Measurements from ENCODE around the gene TIMM22.
A peak's percentile ranks its signal among the peaks of the same experiment; 100 is the strongest.

Gene TIMM22

GRCh38 chr17:1002771-1003555 is 6.0 kb downstream of the TIMM22 start:
- no peak for DNase-seq

GRCh38 chr17:1003633-1003971 is 6.7 kb downstream of the TIMM22 start:
- DNase-seq = no peak

- no peak for DNase-seq
These were observed 7.2 kb downstream of the TIMM22 start for GRCh38 chr17:1003972-1004768.

- no peak for DNase-seq
These were observed 7.9 kb downstream of the TIMM22 start for GRCh38 chr17:1004769-1005295.

- peak; percentile 76 for DNase-seq
These were observed 8.5 kb downstream of the TIMM22 start for GRCh38 chr17:1005361-1005946.

- DNase-seq = no peak
These were observed 9.1 kb downstream of the TIMM22 start for GRCh38 chr17:1006054-1006453.

GRCh38 chr17:1007310-1008007 is 10.5 kb downstream of the TIMM22 start:
- no peak for DNase-seq

GRCh38 chr17:1008008-1008761 is 11.3 kb downstream of the TIMM22 start:
- DNase-seq = no peak

GRCh38 chr17:1009229-1010085 is 12.5 kb downstream of the TIMM22 start:
- no peak for DNase-seq

GRCh38 chr17:1010086-1010450 is 13.1 kb downstream of the TIMM22 start:
- no peak for DNase-seq

- DNase-seq = no peak
These were observed 13.7 kb downstream of the TIMM22 start for GRCh38 chr17:1010586-1010985.

GRCh38 chr17:1011138-1011537 is 14.2 kb downstream of the TIMM22 start:
- no peak for DNase-seq

GRCh38 chr17:1011760-1012735 is 15.1 kb downstream of the TIMM22 start:
- no peak for DNase-seq

- no peak for DNase-seq
These were observed 16.1 kb downstream of the TIMM22 start for GRCh38 chr17:1012823-1013728.

GRCh38 chr17:1013729-1014090 is 16.8 kb downstream of the TIMM22 start:
- no peak for DNase-seq

GRCh38 chr17:1018547-1018946 is 21.6 kb downstream of the TIMM22 start:
- DNase-seq = no peak

- DNase-seq = no peak
These were observed 22.5 kb downstream of the TIMM22 start for GRCh38 chr17:1019451-1019850.

- DNase-seq = no peak
These were observed 24.2 kb downstream of the TIMM22 start for GRCh38 chr17:1021147-1021546.

Data from hematopoietic multipotent progenitor cell treated with erythropoietin and hydrocortisone succinate and interleukin-3 and kit ligand, for 4 days (in vitro differentiated cells).